A673 (cell line): ENCODE data around the gene MYO5A. TPM values are rescaled to one million over a fixed set of nuclear protein-coding genes. Genes with fewer than 3 reads are reported as not detected.

Source experiments
- BruUV-seq: library from RNA; stranded (reverse); fragments of 400-500 nt; replicated peaks from 2 replicates; lab custom pipeline; 2021; lab: Mats Ljungman, UMichigan
- CTCF ChIA-PET: fragments of 300-600 bp; sonication (Branson Sonifier 250); formaldehyde crosslinking; loops from one replicate; lab custom pipeline; 2022; ENCODE audit warnings: antibody characterized with exemption; lab: Charles Lee
- POLR2A ChIA-PET: fragments of 300-600 bp; sonication (Branson Sonifier 250); formaldehyde crosslinking; loops from one replicate; lab custom pipeline; 2022; ENCODE audit warnings: antibody characterized with exemption; ENCODE audit not compliant: low non-redundant PET; lab: Charles Lee
- DNase-seq: peaks from one replicate; pipeline ENCODE4 v3.0.0-alpha.2; 2015; ENCODE audit warnings: low spot score
- H3K27ac ChIP-seq: fragments of 200-600 bp; sonication (generic); 2 replicates; pipeline ENCODE4 v1.5.1; 2016; ENCODE audit warnings: mixed run types, low read depth, mild to moderate bottlenecking, mixed read lengths, antibody characterized with exemption, low read length; ENCODE audit not compliant: poor library complexity, severe bottlenecking
- H3K27me3 ChIP-seq: fragments of 200-600 bp; sonication (generic); replicated peaks from 2 replicates; pipeline ENCODE4 v1.6.1; 2017; ENCODE audit warnings: mixed run types, low read depth, mild to moderate bottlenecking, mixed read lengths, antibody characterized with exemption, low read length; ENCODE audit not compliant: insufficient read depth, poor library complexity
- H3K36me3 ChIP-seq: fragments of 200-600 bp; sonication (generic); 2 replicates; pipeline ENCODE4 v1.6.1; 2016; ENCODE audit warnings: mixed run types, mild to moderate bottlenecking, mixed read lengths, antibody characterized with exemption, low read length; ENCODE audit not compliant: insufficient read depth, poor library complexity, severe bottlenecking
- H3K4me1 ChIP-seq: fragments of 200-600 bp; sonication (generic); 2 replicates; pipeline ENCODE4 v1.6.1; 2017; ENCODE audit warnings: mixed run types, mild to moderate bottlenecking, mixed read lengths, antibody characterized with exemption, low read length; ENCODE audit not compliant: insufficient read depth, poor library complexity, severe bottlenecking
- H3K4me3 ChIP-seq: fragments of 200-600 bp; sonication (generic); 2 replicates; pipeline ENCODE4 v1.5.1; 2016; ENCODE audit warnings: low read depth, mixed run types, mild to moderate bottlenecking, mixed read lengths, low read length; ENCODE audit not compliant: poor library complexity, severe bottlenecking
- H3K9me3 ChIP-seq: fragments of 200-600 bp; sonication (generic); 2 replicates; pipeline ENCODE4 v1.6.1; 2016; ENCODE audit warnings: mixed run types, low read depth, mild to moderate bottlenecking, mixed read lengths, antibody characterized with exemption, low read length; ENCODE audit not compliant: poor library complexity, severe bottlenecking
- CTCF ChIP-seq: fragments of 300-800, 200-600 bp; sonication (generic); conservative IDR thresholded peaks from 2 replicates; pipeline ENCODE4 v1.5.1; 2017; ENCODE audit warnings: low read depth, mild to moderate bottlenecking, antibody characterized with exemption, low read length, moderate library complexity, mixed read lengths
- EZH2 ChIP-seq: fragments of 200-600 bp; sonication (generic); IDR thresholded peaks from 2 replicates; pipeline ENCODE4 v1.6.1; 2017; ENCODE audit warnings: borderline replicate concordance, low read depth, mild to moderate bottlenecking, mixed read lengths, antibody characterized with exemption, low read length; ENCODE audit not compliant: poor library complexity, severe bottlenecking
- intact Hi-C: fragments of 100-400 bp; cut with micrococcal nuclease; formaldehyde crosslinking; loops from one replicate; pipeline ENCODE4 v1.10.0; 2022; ENCODE audit not compliant: unreplicated experiment
- microRNA-seq: library from miRNA; unstranded; fragments of <30 nt; microRNA quantifications from one replicate; pipeline ENCODE4 v1.2.0, GENCODE V29; 2021
- total RNA-seq: library from RNA; stranded (reverse); gene quantifications from 2 replicates; pipeline ENCODE4 v1.2.3, GENCODE V29; 2021

Gene MYO5A
- total RNA-seq, 1 experiment from 2014 or later, result 16.8 TPM

GRCh38 chr15:52259503-52259902 lies 269.2 kb downstream of the MYO5A start:
- Histone ChIP-seq H3K4me1 (peaks cover 5% of the 10 kb centered on the region), H3K27ac (no peak overlapping the region), H3K4me3 (no peak overlapping the region), H3K9me3 (no peaks in the 10 kb centered on the region), H3K36me3 (no peaks in the 10 kb centered on the region), H3K27me3 (no peaks in the 10 kb centered on the region)
- CTCF ChIA-PET, result no interaction called here
- POLR2A ChIA-PET, result no interaction called here
- TF ChIP-seq CTCF (no peak), EZH2 (no peak)
- no peak for DNase-seq
- intact Hi-C loops, result loop anchor here (5.0 kb wide), 1 partner anchor 78 kb away; no protein-coding TSS in a partner anchor
- BruUV-seq, result no TSS peak

GRCh38 chr15:52258461-52258860 lies 270.2 kb downstream of the MYO5A start:
- intact Hi-C loops, result loop anchor here (5.0 kb wide), 1 partner anchor 79 kb away; no protein-coding TSS in a partner anchor
- TF ChIP-seq EZH2, result no peak
- peaks cover 5% of the 10 kb centered on the region for H3K4me1 ChIP-seq
- no peaks in the 10 kb centered on the region for H3K27me3 ChIP-seq
- H3K9me3 ChIP-seq, result no peaks in the 10 kb centered on the region
- DNase-seq, result no peak
- H3K4me3 ChIP-seq, result no peak overlapping the region
- ChIA-PET POLR2A (interaction anchor here (0.5 kb wide), 1 partner anchor 148 kb away, joined by 3 read pairs; no protein-coding TSS in a partner anchor), CTCF (interaction anchor here (3.7 kb wide), 1 partner anchor 477 kb away, joined by 17 read pairs; no protein-coding TSS in a partner anchor)
- H3K36me3 ChIP-seq, result no peaks in the 10 kb centered on the region
- no TSS peak for BruUV-seq
- no peak overlapping the region for H3K27ac ChIP-seq

GRCh38 chr15:52257734-52258062 lies 271.0 kb downstream of the MYO5A start:
- Histone ChIP-seq H3K27ac (no peak overlapping the region), H3K4me1 (peaks cover 5% of the 10 kb centered on the region), H3K4me3 (no peak overlapping the region), H3K9me3 (no peaks in the 10 kb centered on the region), H3K36me3 (no peaks in the 10 kb centered on the region), H3K27me3 (no peaks in the 10 kb centered on the region)
- intact Hi-C loops, result loop anchor here (5.0 kb wide), 1 partner anchor 80 kb away; no protein-coding TSS in a partner anchor
- ChIA-PET POLR2A (no interaction called here), CTCF (interaction anchor here (3.7 kb wide), 1 partner anchor 478 kb away, joined by 17 read pairs; no protein-coding TSS in a partner anchor)
- no peak for TF ChIP-seq CTCF
- DNase-seq, result peak; percentile 72
- BruUV-seq, result no TSS peak

Small RNA genes within 50 kb of the gene (microRNA-seq; reads per million reads assigned to microRNA genes)
- not detected for gene MIR1266

Other genes starting within 250 kb of the MYO5A start
- gene MYO5C, start 233.1 kb downstream of the MYO5A start, total RNA-seq, result 0.43 and 0.63 TPM in 2 replicates
- gene ARPP19, start 40.1 kb upstream of the MYO5A start, total RNA-seq, result 173 and 186 TPM in 2 replicates
- gene ATOSA, start 150.5 kb upstream of the MYO5A start, total RNA-seq, result 5.3 and 6.1 TPM in 2 replicates